Neural cell (in vitro differentiated cells): ENCODE results near the gene FRMD4A.

Source experiments
- CTCF ChIP-seq: fragments of 450-650 bp; IDR thresholded peaks from 2 replicates; pipeline ENCODE4 v1.5.1; 2014; ENCODE audit warnings: antibody characterized with exemption, mild to moderate bottlenecking, moderate library complexity; ENCODE audit not compliant: poor library complexity, severe bottlenecking
- EP300 ChIP-seq: fragments of 450-650 bp; conservative IDR thresholded peaks from 2 replicates; pipeline ENCODE4 v1.6.1; 2014; ENCODE audit warnings: antibody characterized with exemption, mild to moderate bottlenecking, moderate library complexity; ENCODE audit not compliant: poor library complexity, severe bottlenecking
- EZH2 ChIP-seq: fragments of 200-600, 300-800 bp; shearing (Covaris generic), sonication (generic); IDR thresholded peaks from 2 replicates; pipeline ENCODE4 v1.6.1; 2014; ENCODE audit warnings: antibody characterized with exemption, low read length, borderline replicate concordance, mild to moderate bottlenecking; ENCODE audit not compliant: insufficient read depth, poor library complexity, severe bottlenecking
- MXI1 ChIP-seq: fragments of 450-650 bp; conservative IDR thresholded peaks from 2 replicates; pipeline ENCODE4 v1.6.1; 2014; ENCODE audit warnings: antibody characterized with exemption, mild to moderate bottlenecking; ENCODE audit not compliant: poor library complexity, severe bottlenecking
- POLR2AphosphoS5 ChIP-seq: IDR thresholded peaks from 2 replicates; pipeline ENCODE4 v1.6.1; 2012
- REST ChIP-seq: IDR thresholded peaks from 2 replicates; pipeline ENCODE4 v1.6.1; 2012; ENCODE audit warnings: borderline replicate concordance
- SMC3 ChIP-seq: fragments of 450-650 bp; conservative IDR thresholded peaks from 2 replicates; pipeline ENCODE4 v1.6.1; 2014; ENCODE audit warnings: antibody characterized with exemption, mild to moderate bottlenecking, moderate library complexity; ENCODE audit not compliant: poor library complexity
- TAF1 ChIP-seq: IDR thresholded peaks from 2 replicates; pipeline ENCODE4 v1.6.1; 2012; ENCODE audit warnings: low read depth

GRCh38 chr10:14181567-14181936 lies 149.2 kb downstream of the FRMD4A start:
- no peak for TF ChIP-seq MXI1
- TF ChIP-seq CTCF = no peak
- no peak for TF ChIP-seq POLR2AphosphoS5
- TF ChIP-seq REST = no peak
- no peak for TF ChIP-seq EZH2
- TF ChIP-seq TAF1 = no peak
- TF ChIP-seq EP300 = no peak
- TF ChIP-seq SMC3 = no peak
